NCI-H1694 (cell line): ENCODE results near the gene PPY.
"Not testable (repeated sequence)": the region's sequence is repeated elsewhere in the genome, so short reads cannot be mapped to it uniquely, and the experiment has no call there.

Source experiments
- DNase-seq: peaks from one replicate; lab custom pipeline; 2025; lab: John Stamatoyannopoulos, UW

The PPY gene

GRCh38 chr17:43962479-43962878 is 20.2 kb upstream of the PPY start:
- DNase-seq: no peak

- DNase-seq: no peak
Measured at GRCh38 chr17:43961954-43962353, 19.7 kb upstream of the PPY start.

- not testable (repeated sequence) for DNase-seq
Measured at GRCh38 chr17:43961292-43961691, 19.0 kb upstream of the PPY start.

GRCh38 chr17:43958748-43959352 is 16.6 kb upstream of the PPY start:
- no peak for DNase-seq

GRCh38 chr17:43956222-43956621 is 13.9 kb upstream of the PPY start:
- no peak for DNase-seq

GRCh38 chr17:43953746-43954145 is 11.5 kb upstream of the PPY start, which contains the start of gene PYY:
TSS of gene PYY (minus strand) at chr17:43953940. CDS start at chr17:43953483, 457 bp downstream.
- DNase-seq: no peak

- no peak for DNase-seq
Measured at GRCh38 chr17:43952724-43953666, 10.7 kb upstream of the PPY start.

- no peak for DNase-seq
Measured at GRCh38 chr17:43952351-43952723, 10.1 kb upstream of the PPY start.

GRCh38 chr17:43951750-43952149 is 9.5 kb upstream of the PPY start:
- DNase-seq: no peak

- no peak for DNase-seq
Measured at GRCh38 chr17:43950554-43950953, 8.3 kb upstream of the PPY start.

- no peak for DNase-seq
Measured at GRCh38 chr17:43949781-43950180, 7.5 kb upstream of the PPY start.

- DNase-seq: no peak
Measured at GRCh38 chr17:43946781-43947180, 4.5 kb upstream of the PPY start.

- DNase-seq: no peak
Measured at GRCh38 chr17:43945074-43945829, 3.0 kb upstream of the PPY start.

GRCh38 chr17:43940630-43941029 is 1.6 kb downstream of the PPY start:
- peak; percentile 62 for DNase-seq

GRCh38 chr17:43939886-43940285 is 2.4 kb downstream of the PPY start:
- DNase-seq: no peak

- not testable (repeated sequence) for DNase-seq
Measured at GRCh38 chr17:43939452-43939851, 2.8 kb downstream of the PPY start.

GRCh38 chr17:43938838-43939182 is 3.5 kb downstream of the PPY start:
- DNase-seq: no peak

- no peak for DNase-seq
Measured at GRCh38 chr17:43936434-43936833, 5.8 kb downstream of the PPY start.

GRCh38 chr17:43935926-43936261 is 6.4 kb downstream of the PPY start:
- DNase-seq: no peak

- DNase-seq: no peak
Measured at GRCh38 chr17:43935204-43935925, 6.9 kb downstream of the PPY start.

GRCh38 chr17:43932923-43933322 is 9.4 kb downstream of the PPY start:
- no peak for DNase-seq

- DNase-seq: no peak
Measured at GRCh38 chr17:43932357-43932756, 9.9 kb downstream of the PPY start.
